Ishikawa (cell line): ENCODE measurements around the gene REPIN1.

Source experiments
- CEBPB ChIP-seq: IDR thresholded peaks from 2 replicates; pipeline ENCODE4 v1.6.1; 2012
- CREB1 ChIP-seq: IDR thresholded peaks from 2 replicates; pipeline ENCODE4 v1.6.1; 2012; ENCODE audit warnings: low read depth
- EGR1 ChIP-seq: IDR thresholded peaks from 2 replicates; pipeline ENCODE4 v1.6.1; 2012
- EP300 ChIP-seq: IDR thresholded peaks from 2 replicates; pipeline ENCODE4 v1.6.1; 2012; ENCODE audit warnings: borderline replicate concordance
- MAX ChIP-seq: IDR thresholded peaks from 2 replicates; pipeline ENCODE4 v1.6.1; 2012
- NFIC ChIP-seq: IDR thresholded peaks from 2 replicates; pipeline ENCODE4 v1.6.1; 2012
- RAD21 ChIP-seq: IDR thresholded peaks from 2 replicates; pipeline ENCODE4 v1.6.1; 2012; ENCODE audit warnings: low read depth
- REST ChIP-seq: IDR thresholded peaks from 2 replicates; pipeline ENCODE4 v1.6.1; 2012; ENCODE audit warnings: low read depth, mild to moderate bottlenecking
- TAF1 ChIP-seq: IDR thresholded peaks from 2 replicates; pipeline ENCODE4 v1.6.1; 2012; ENCODE audit warnings: low read depth, mild to moderate bottlenecking
- TCF12 ChIP-seq: IDR thresholded peaks from 2 replicates; pipeline ENCODE4 v1.6.1; 2012; ENCODE audit warnings: low read depth
- TEAD4 ChIP-seq: IDR thresholded peaks from 2 replicates; pipeline ENCODE4 v1.6.1; 2012
- USF1 ChIP-seq: IDR thresholded peaks from 2 replicates; pipeline ENCODE4 v1.6.1; 2012
- YY1 ChIP-seq: IDR thresholded peaks from 2 replicates; pipeline ENCODE4 v1.6.1; 2012; ENCODE audit warnings: low read depth
- ZBTB7A ChIP-seq: IDR thresholded peaks from 2 replicates; pipeline ENCODE4 v1.6.1; 2012; ENCODE audit warnings: low read depth

REPIN1 gene

GRCh38 chr7:150400008-150400787, 31.6 kb downstream of the REPIN1 start:
- TF ChIP-seq CEBPB = no peak
- no peak for TF ChIP-seq REST
- TF ChIP-seq MAX = no peak
- TF ChIP-seq USF1 = no peak
- no peak for TF ChIP-seq YY1
- TF ChIP-seq RAD21 = no peak
- no peak for TF ChIP-seq CREB1
- no peak for TF ChIP-seq ZBTB7A
- TF ChIP-seq TCF12 = no peak
- TF ChIP-seq EGR1 = no peak

GRCh38 chr7:150400788-150401423, 32.3 kb downstream of the REPIN1 start:
- TF ChIP-seq EP300 (no peak), YY1 (no peak), NFIC (no peak), USF1 (no peak), MAX (no peak), CREB1 (no peak), REST (no peak), ZBTB7A (no peak), RAD21 (no peak), EGR1 (no peak)

- TF ChIP-seq USF1 (no peak), RAD21 (no peak), EGR1 (no peak), NFIC (no peak), REST (no peak), TCF12 (no peak), YY1 (no peak), TAF1 (no peak), CREB1 (no peak), EP300 (no peak), ZBTB7A (no peak)
Observed at GRCh38 chr7:150401424-150401790, 32.8 kb downstream of the REPIN1 start.

GRCh38 chr7:150401861-150402631, 33.4 kb downstream of the REPIN1 start:
- TF ChIP-seq RAD21 (no peak), ZBTB7A (no peak), CEBPB (no peak), TEAD4 (no peak), MAX (no peak), REST (no peak), YY1 (no peak), NFIC (no peak)
